COLO668 (cell line): ENCODE measurements around the gene PCP2.

ENCODE experiments used
- DNase-seq: peaks from one replicate; lab custom pipeline; 2025; ENCODE audit not compliant: unreplicated experiment; lab: John Stamatoyannopoulos, UW

Gene PCP2

DNA sequence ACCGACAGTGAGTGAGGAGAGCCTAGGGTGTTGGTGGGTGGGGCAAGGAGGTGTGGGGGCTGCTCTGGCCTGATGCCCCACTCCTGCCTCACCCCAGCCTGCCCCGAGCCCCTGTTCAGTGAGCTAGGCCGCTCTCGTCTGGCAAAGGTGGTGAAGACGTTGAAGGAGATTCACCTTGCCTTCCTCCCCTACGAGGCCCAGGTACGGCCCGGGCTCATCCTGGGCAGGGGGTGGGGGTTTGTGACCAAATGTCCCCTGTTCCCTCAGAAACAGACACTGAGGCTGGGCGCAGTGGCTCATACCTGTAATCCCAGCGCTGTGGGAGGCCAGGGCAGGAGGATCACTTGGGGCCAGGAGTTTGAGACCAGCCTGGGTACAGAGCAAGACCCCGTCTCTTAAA lies 7.3 kb upstream of the PCP2 start:
- no peak for DNase-seq

DNA sequence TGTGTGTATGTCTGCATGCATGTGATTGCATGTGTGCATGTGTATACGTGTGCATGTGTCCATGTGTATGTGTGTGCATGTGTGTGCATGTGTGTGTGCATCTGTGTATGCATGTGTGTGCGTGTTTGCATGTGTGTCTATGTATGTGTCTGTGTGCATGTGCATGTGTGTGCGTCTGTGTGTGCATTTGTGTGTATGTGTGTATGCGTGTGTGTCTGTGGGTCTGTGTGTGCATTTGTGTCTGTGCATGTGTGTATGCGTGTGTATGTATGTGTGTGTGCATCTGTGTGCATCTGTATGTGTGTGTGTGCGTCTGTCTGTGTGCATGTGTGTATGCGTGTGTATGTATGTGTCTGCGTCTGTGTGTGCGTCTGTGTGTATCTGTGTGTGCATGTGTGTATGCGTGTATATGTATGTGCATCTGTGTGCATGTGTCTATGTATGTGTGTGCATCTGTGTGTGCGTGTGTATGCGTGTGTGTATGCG lies 6.4 kb upstream of the PCP2 start:
- DNase-seq = no peak

DNA sequence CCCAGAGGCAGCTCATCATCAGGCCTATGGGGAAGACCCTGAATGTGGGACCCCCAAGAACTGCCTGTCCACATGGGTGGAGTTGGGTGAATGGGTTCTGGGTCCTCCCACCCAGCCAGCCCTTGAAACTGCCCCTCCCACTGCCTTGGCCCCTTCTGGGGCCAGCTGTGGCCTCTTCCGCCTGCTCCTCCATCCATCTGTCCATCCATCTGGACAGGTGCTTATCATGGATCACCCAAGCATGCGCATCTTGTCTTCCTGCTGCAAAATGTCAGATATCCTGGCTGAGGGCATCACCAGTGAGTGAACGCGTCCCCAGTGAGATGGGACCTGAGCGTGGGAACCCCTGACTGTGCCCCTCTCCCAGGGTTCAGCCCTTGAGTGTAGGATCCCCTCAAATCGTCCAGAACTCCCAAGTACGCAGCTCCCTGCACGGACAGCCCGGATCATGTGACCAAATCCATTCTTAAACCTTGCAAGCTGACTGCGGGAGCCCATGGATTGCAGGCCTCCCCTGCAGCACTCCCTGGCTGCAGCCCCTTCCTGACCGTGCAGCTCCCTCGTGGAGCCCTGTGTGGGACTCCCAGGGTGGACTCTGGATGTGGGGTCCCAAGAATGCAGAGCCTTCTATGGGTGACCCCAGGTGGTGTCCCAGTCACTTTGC lies 5.4 kb upstream of the PCP2 start:
- DNase-seq = no peak

DNA sequence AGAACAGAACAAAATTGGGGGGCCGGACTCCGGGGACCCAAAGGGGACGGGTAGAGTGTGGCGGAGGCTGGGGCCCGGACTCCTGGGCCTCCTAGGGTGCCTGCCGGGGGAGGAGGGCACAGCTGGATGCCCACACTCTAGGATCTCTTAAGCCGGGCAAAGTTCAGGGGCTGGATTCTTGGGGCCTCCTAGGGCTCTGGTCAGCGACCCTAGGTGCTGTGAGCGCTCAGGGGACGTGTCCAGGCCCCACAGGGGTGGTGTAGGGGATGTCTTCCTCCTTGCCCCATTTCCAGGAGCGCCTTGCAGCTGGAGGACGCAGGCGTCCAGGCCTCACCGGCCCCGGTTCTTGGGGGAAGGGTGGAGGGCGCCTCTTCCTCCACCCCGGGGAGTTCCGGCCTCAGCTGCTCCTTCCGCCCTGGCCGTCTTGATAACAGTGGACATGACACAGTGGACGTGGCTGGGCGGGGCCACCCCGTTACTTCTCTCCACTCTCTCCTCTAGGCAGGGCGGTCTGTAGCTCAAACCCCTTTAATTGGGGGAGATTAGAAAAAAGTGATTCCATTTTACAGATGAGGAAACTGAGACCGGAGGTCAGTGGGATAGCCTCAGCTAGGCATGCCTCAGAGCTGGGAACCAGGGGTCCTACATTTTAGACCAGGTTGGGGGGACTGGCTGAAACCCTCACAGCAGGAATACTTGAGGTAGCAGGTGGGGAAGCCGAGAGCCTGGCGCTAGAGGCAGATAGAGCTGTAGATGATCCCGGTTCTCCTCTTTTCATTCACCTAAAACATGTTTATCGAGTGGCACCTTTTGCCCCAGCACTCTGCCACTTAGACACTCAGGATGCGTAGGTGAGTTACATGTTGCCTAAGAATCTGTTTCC lies 4.1 kb upstream of the PCP2 start:
- DNase-seq = peak; percentile 35

DNA sequence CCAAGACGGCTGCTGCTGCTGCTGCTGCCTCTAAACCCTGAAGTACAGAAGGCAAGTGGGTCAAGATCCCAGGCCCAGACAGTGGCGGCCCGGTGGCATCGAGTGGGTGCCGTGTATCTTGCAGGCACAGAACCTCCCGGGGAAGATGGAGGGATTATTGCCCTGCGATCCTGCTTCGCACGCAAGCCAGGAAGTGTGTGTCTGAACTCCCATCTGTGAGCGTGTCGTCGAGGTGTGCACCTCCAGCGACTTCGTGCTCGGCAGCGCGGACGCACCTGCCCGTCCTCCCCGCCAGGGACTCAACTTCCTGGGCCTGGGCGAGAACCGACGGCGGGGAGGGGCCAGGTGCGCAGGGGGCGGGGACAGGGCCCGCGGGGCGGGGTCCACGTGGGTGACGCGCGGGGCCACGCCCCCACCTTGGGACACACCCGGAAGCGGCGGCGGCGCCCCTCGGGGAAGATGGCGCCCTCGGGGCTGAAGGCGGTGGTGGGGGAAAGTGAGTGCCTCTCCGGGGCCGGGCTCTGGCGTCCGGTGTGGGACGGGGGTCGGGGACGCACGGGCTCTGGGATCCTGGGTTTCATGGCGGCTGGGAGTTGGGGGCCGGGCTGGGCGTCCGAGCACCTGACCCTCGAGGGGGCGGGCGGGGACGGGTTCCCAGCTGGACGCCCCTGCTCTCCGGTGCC lies 3.3 kb upstream of the PCP2 start, which contains the start of gene STXBP2:
Gene STXBP2 (plus strand): TSS at position 420 of the 683 bp plus-strand sequence. CDS start 40 bp downstream, at position 460.
- DNase-seq = peak; percentile 94

DNA sequence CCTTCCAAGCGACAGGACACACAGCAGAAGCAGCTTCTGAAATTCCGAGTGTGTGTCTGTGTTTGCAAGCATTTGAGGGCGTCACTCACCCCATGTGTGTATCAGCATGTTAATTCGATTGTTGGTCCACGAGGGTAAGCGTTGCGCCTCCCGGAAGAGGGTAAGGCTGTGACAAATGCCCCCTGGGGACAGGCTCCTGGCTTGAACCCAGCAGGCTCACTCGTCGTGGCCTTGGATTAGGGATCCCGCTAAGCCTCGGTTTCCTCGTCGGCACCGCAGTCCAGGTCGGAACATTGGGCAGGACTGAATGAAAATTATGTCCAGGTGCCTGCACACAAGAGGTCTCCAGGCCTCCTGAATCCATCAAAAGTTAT lies 2.8 kb upstream of the PCP2 start:
- peak; percentile 21 for DNase-seq

DNA sequence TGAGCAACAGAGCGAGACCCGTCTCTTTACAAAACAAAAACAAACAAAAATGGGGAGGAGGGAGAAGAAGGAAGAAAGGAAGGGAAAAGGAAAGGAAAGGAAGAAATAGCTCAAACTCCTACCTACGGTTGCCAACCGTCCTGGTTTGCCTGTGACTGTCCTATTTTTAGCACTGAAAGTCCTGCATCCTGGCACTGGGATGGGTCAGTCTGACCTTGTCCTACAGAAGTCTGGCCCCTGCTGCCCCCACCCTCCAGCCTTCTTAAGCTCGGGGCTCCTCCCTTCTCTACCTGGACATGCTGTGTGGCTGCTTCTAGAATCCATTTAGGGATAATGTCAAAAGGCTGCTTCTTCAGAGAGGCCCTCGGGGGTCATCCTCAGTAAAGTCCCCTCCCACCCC lies 2.2 kb upstream of the PCP2 start:
- DNase-seq = no peak

DNA sequence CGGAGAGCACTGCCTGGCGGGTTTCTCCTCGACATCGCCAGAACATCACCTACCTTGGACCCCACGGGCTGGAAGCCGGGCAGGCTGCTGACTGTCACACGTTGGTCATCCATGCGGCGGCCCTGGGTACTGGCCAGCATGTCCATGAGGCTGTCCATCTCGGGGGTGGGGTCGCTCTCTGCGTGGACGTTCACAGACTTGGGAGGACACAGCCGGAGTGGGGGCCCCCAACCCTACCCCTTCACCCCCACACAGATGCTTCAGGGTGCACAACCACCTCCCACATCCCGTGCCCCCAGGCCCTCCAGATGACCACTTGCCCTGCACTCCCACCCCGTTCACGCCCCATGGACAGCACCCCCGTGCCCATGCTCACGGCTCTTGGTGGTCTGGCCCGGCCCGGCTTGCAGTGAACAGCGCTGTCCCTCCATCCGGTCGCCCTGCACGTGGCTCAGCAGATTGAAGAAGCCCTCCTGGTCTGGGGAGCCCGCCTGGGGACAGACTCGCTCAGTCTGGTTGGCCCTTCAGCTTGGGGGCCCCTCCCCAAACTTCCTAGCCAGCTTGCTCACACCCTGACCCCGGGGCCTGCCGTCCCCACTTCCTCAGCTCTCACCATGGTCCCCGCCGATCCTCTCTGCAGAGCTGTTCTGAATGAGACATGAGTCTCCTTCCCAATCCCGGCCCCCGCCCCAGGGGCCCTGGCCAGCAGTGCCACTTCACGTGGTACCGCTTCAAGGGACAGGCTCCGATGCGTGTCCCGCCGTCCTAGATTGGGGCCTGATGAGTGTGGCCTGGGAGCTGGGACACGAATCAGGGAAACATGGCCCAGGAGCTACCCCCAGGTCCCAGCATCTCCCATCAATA lies 947 bp downstream of the PCP2 start:
- DNase-seq = no peak

DNA sequence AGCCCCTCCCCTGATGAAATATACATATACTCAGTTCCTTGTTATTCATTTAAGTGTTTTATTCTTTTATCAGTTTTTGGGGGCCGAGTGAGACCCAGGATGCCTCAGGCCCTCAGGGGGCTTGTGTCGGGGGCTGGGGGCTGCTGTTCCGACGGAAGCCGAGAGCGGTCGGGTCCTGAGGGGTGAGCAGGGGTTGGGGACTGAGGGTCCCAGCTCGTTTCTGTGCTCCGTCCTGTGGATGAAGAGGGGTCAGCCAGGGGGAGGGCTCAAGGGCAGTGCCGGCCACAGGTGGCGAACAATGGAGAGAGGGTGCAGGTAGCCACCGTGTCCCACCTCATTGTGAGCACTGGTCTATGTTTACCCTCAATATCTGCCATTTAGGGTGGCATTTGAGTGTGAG lies 1.9 kb downstream of the PCP2 start:
- DNase-seq = no peak

DNA sequence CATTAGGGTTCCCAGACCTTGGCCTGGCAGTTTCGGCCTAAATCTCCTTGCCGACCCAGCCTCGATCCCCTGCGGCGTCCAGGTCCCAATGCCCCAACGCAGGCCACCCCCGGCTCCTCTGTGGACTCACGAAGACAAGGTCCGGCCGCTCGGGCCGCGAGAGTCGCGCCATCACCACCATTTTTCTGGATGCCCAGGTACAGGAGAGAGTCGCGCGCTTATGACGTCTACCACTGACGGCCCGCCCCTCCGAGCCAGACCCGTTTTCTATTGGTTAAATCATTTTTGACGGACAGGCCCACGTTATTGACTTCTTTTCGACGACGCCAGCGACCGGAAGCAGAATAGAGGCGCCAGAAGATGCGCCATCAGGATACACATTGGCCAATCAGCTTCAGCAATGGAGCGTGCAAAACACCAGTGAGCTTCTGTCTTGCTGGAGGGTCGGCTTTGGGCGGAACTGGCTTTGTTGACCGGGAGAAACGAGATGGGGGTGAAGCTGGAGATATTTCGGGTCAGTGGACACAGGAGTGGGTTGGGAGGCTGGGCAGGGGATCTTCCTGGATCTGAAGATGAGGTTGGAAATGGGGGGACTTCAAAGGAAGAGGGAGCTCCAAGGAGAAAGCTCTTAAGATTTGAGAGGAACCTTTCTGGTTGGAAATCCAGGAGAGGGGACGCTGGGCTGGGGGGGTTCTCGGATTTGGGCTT lies 4.0 kb downstream of the PCP2 start, which contains the start of the genes PET100 and XAB2:
Gene PET100 (plus strand): TSS at position 447 of the 708 bp plus-strand sequence. CDS start 41 bp downstream, at position 488.
Gene XAB2 (minus strand): TSS at position 199 of the 708 bp plus-strand sequence. CDS start 18 bp downstream, at position 181.
- peak; percentile 94 for DNase-seq

DNA sequence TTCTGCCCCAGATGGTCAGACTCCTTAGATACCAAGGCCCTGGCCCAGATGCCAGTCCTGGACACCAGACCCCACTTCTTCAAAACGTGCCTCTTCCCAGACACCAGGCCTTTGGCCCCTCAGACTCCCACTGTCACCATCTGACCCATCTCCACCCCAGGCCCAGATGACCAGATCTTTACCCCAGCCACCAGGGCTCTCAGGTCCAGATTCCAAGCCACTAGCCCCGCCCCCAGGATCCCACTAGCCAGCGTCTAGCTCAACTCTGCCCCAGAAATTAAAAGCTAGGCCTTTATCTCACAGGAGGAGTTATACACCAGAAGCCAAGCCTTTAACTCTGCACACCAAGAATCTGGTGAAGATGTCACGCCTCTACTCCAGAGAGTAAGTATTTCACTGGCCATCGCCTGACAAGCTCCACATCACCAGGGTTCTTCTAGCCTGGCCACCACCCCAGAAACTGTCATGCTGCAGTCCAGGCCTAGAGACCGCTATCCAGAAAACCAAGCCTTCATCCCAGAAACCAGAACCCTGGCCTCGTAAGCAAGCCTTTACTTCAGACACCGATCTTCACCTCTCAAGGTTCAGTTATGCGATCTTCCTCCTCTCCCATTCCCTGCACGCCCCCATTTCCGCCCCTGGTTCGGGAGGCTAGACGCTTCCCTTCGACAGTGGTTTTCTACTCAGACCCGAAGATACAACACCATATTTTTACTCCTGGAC lies 4.8 kb downstream of the PCP2 start:
- DNase-seq = no peak

DNA sequence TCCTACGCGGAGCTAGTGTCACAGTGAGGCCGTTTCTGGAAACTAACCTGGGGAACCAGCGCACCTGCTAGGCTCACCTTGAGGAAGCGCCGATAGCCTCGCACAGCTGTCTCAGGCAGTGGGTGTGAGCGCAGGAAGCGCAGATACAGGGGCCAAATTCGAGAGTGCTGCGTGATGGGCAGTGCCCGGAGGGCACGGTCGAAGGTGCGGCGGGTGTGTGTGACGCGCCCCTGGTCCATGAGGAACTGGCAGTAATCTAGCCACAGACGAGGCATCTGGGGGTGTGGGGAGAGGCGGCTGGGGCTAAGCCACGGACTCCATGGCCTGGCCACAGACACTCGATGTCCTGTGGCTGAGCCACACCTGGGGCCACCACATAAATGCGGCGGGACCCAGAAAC lies 6.4 kb downstream of the PCP2 start:
- no peak for DNase-seq

DNA sequence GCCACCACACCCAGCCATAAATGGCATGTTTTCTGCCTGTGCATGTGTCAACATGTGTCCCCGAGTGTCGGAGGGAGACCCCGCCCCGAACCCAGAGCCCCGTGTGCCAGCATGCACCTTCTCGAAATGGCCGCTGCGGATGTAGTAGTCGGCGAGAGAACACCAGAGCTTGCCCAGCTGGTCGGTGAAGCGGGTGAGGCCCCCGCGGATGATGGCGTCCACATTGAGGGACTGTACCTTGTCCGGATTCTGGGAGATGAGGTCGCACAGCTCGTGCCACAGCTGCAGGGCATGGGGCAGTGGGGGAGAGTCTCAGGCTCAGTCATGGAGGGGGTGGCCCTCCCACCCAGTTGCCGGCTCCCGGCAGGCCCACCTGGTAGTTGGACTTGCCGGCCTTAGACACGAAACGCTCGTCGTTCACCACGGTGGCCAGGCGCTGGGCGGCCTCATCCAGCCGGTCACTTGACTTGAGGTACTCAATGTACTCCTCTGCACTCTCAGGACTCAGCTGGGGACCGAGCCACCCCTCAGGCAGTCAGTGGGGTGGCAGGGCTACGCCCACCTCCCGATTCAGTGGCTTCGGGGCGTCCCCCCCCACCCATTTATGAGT lies 7.7 kb downstream of the PCP2 start:
- DNase-seq = no peak

DNA sequence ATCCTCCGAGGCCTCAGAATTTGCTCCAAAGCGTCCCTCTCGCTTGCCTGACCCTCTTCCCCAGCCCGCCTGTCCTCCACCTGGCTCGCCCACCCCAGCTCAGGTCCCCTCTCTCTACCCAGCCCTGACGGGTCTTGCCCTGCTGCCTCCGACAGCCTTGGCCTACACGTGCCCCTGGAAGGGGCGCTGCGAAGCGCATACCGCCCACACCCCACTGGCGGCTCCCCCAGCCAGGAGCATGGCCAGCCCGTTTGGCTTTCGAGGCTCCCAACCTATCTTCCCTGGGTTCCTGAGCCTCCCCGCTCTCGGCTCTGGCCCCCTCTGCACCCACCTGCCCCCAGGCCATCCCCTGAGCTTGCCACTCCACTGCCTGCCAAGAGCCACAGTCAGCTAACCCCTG lies 8.7 kb downstream of the PCP2 start:
- no peak for DNase-seq

DNA sequence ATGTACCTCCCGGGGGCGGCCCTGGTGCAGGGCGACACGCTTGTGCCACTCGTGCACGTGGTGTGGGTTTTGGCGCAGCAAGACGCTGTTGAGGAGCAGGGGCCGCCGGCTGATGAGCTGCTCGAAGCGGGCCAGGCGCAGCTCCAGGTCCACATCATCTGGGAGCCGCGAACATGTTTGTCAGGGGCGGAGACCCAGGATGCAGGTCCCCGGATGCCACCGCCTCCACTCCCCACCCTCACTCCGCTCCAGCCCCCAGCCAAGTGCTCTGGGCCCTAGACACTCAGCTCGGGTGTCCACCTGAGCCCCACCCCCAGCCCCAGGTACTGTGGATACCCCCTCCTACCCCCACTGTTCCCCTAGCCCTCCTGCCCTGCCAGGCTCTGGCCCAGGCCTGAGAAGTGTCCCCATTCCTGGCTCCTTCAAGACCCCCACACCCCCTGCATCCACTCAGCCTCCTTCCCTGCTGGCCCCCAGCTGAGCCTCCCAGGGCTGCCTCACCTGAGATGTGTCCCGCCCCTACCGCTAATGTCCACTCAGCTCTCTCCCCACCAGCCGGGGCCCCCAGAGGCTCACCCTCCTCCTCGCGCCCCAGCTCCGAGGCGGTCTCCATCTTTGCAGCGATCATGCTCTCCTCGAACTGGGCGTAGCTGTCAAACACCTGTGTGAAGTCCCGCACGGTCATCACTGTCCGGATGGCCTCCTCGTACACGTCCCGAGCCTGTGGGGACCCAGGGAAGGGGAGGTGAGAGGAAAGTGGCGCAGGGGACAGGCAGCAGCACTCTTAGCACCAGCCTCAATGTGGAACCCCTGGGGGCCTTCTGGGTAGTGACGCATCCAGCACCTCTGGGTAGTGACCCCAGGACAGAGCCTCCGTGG lies 9.6 kb downstream of the PCP2 start:
- DNase-seq = no peak

DNA sequence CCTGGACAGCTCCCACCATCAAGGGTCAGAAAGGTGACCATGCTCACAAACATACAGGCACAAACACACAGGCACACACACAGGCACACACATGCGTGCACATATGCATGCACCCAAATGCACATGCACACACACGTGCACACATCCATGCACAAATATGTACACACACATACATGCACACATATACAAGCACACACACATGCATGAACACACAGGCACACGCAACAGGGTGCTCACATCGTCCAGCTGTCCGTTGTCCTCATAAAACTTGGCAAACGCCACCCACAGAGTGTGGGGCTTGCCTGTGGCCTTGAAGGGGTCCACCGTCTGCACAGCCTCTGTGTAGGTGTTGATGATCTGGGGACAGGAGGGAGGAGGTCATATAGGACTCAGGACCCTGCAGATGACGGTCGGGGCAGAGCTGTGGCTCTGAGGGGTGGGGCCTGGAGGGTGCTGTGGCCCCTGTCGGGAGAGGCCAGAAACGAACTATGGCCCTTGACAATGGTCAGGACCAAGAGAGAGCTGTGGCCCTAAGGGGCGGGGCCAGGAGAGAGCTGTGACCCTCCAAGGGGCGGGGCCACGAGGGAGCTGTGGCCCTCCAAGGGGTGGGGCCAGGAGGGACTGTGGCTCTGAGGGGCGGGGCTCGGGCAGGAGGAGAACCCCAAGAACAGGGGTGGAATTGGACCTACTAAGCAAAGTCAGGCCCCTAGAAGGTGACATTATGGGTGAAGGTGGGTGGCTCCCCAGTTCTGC lies 10.4 kb downstream of the PCP2 start:
- DNase-seq = no peak
